Activated B cell treated with CpG ODN at 0.5 μM for 24 hours (primary cell): ENCODE data around the gene PRTFDC1. TPM values are rescaled to one million over a fixed set of nuclear protein-coding genes. Genes with fewer than 3 reads are reported as not detected.

Source experiments
- ATAC-seq: fragments of 200-7000 bp; cut with Tn5 transposase; one replicate; pipeline ENCODE4 v1.10.0; 2021; ENCODE audit warnings: low read depth, mild to moderate bottlenecking, moderate library complexity
- CTCF ChIA-PET: fragments of 350-600 bp; sonication (Branson Sonifier 250); formaldehyde crosslinking; loops from one replicate; lab custom pipeline; 2021; ENCODE audit warnings: antibody characterized with exemption; lab: Charles Lee
- POLR2A ChIA-PET: fragments of 350-600 bp; sonication (Branson Sonifier 250); formaldehyde crosslinking; loops from one replicate; lab custom pipeline; 2021; ENCODE audit warnings: antibody characterized with exemption; lab: Charles Lee
- DNase-seq: peaks from one replicate; pipeline ENCODE4 v3.0.0; 2022
- H3K27ac Mint-ChIP-seq: one replicate; pipeline ENCODE4 v1.8.0; 2020; ENCODE audit warnings: mixed read lengths
- H3K27me3 Mint-ChIP-seq: one replicate; pipeline ENCODE4 v1.8.0; 2021; ENCODE audit warnings: mixed read lengths
- H3K36me3 Mint-ChIP-seq: one replicate; pipeline ENCODE4 v1.8.0; 2021; ENCODE audit warnings: low read depth, mixed read lengths
- H3K4me1 Mint-ChIP-seq: one replicate; pipeline ENCODE4 v1.8.0; 2021; ENCODE audit warnings: mixed read lengths
- H3K4me3 Mint-ChIP-seq: one replicate; pipeline ENCODE4 v1.8.0; 2020; ENCODE audit warnings: mild to moderate bottlenecking, mixed read lengths
- H3K9me3 Mint-ChIP-seq: one replicate; pipeline ENCODE4 v1.8.0; 2020; ENCODE audit warnings: mixed read lengths
- intact Hi-C: fragments of 100-400 bp; cut with micrococcal nuclease; formaldehyde crosslinking; loops from one replicate; pipeline ENCODE4 v1.15.1; 2024
- total RNA-seq: library from RNA; stranded (reverse); gene quantifications from 2 replicates; pipeline ENCODE4 v1.2.3, GENCODE V29; 2022
- TF ChIP-seq, protein P1 (sequence below): fragments of 200-600 bp; IDR thresholded peaks from one replicate; pipeline ENCODE4 v1.8.0; 2022; ENCODE audit warnings: antibody characterized with exemption, mild to moderate bottlenecking

PRTFDC1 gene
- total RNA-seq, 1 donor from 2014 or later, result not detected

DNA sequence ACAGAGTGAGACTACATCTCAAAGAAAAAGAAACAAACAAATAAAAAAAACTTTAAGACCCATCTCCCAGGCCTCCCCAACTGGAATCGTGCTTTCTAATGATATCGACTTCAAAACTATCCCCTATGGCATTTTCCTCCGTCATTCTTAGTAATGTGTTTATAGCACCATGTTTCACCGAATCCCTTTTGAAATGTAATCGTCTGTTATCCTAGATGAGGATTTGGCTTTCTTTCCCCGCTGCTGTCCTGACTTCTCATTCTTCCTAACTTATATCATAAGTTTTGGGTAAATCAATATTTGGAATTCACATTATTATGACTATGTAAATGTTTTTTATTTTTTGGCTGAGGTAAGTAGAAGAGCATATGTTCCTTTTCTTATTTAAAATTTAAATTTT lies 151.5 kb downstream of the PRTFDC1 start:
- Mint-ChIP-seq H3K27me3 (peaks cover 3% of the 10 kb centered on the region), H3K4me1 (no peaks in the 10 kb centered on the region), H3K4me3 (no peak overlapping the region), H3K27ac (no peak overlapping the region), H3K9me3 (no peaks in the 10 kb centered on the region), H3K36me3 (no peaks in the 10 kb centered on the region)
- ChIA-PET POLR2A (no interaction called here), CTCF (no interaction called here)
- no peak for DNase-seq
- ATAC-seq, result no peak
- intact Hi-C loops, result loop anchor here (10.0 kb wide), 1 partner anchor 64 kb away; no protein-coding TSS in a partner anchor
- TF ChIP-seq, protein P1, sequence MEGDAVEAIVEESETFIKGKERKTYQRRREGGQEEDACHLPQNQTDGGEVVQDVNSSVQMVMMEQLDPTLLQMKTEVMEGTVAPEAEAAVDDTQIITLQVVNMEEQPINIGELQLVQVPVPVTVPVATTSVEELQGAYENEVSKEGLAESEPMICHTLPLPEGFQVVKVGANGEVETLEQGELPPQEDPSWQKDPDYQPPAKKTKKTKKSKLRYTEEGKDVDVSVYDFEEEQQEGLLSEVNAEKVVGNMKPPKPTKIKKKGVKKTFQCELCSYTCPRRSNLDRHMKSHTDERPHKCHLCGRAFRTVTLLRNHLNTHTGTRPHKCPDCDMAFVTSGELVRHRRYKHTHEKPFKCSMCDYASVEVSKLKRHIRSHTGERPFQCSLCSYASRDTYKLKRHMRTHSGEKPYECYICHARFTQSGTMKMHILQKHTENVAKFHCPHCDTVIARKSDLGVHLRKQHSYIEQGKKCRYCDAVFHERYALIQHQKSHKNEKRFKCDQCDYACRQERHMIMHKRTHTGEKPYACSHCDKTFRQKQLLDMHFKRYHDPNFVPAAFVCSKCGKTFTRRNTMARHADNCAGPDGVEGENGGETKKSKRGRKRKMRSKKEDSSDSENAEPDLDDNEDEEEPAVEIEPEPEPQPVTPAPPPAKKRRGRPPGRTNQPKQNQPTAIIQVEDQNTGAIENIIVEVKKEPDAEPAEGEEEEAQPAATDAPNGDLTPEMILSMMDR, result no peak

Other genes starting within 250 kb of the PRTFDC1 start
- 16.8 and 20.8 TPM in 2 replicates for gene ARHGAP21, start 228.7 kb downstream of the PRTFDC1 start, total RNA-seq
- gene ENKUR, start 63.6 kb upstream of the PRTFDC1 start, total RNA-seq, result not detected in 2 replicates
- 3.8 TPM in 2 replicates for gene THNSL1, start 64.0 kb upstream of the PRTFDC1 start, total RNA-seq
- not detected in 2 replicates for gene GPR158, start 222.4 kb upstream of the PRTFDC1 start, total RNA-seq